Measurements from ENCODE around the gene ATP1A3. TPM values are rescaled to one million over a fixed set of nuclear protein-coding genes. Genes with fewer than 3 reads are reported as not detected.

ATP1A3 gene
- total RNA-seq, 2 donors from 2014 or later = 2.2 to 4.9 TPM

GRCh38 chr19:41924151-41925145 lies 69.6 kb downstream of the ATP1A3 start:
- peaks cover 17% of the 10 kb centered on the region for H3K36me3 Mint-ChIP-seq (ENCODE audit: low read depth)
- H3K27ac Mint-ChIP-seq = no peak overlapping the region
- H3K4me1 Mint-ChIP-seq = peaks cover 24% of the 10 kb centered on the region
- no peak for DNase-seq
- ATAC-seq = no peak
- peak overlapping the region; percentile 25 for H3K4me3 Mint-ChIP-seq
- H3K27me3 Mint-ChIP-seq = peaks cover 19% of the 10 kb centered on the region
- H3K9me3 ChIP-seq (ENCODE audit: control insufficient read depth, low read length, poor library complexity, severe bottlenecking) = no peaks in the 10 kb centered on the region

DNA sequence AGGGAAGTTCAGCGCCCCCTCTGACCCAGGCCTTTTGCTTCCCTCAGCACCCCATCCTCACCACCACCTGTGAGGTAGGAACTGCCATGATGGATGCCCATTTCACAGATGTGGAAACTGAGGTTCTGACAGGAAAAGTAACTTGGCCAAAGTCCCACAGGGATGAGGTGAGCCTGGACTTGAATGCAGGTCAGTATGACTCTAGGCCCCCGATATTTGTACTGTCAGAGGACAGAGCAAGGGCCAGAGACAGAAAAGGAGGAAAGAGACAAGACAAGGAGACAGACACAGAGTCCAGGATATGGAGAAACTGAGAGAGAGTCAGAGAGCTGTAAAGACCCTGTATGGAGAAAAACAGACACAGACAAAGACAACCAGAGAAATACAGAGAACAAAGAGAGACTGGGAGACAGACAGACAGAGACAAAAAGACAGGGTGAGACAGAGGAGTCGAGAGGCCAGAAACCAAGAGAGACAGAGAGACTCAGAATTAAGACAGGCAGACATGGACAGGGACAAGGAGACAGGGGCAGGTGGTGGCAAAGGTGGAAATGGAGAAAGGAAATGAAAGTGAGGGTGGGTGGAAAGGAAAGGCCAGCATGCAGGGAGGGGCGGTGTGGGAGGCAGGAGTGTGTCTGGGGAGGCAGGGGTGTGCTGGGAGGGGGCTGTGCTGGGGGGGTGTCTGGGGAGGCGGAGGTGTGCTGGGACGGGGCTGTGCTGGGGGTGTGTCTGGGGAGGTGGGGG lies 70.8 kb downstream of the ATP1A3 start:
- Mint-ChIP-seq H3K27me3 (peaks cover 19% of the 10 kb centered on the region), H3K36me3 (ENCODE audit: low read depth) (peaks cover 12% of the 10 kb centered on the region), H3K4me3 (peak overlapping the region; percentile 67), H3K27ac (peak overlapping the region; percentile 43), H3K4me1 (peaks cover 16% of the 10 kb centered on the region)
- H3K9me3 ChIP-seq (ENCODE audit: control insufficient read depth, low read length, poor library complexity, severe bottlenecking) = no peaks in the 10 kb centered on the region
- no peak for ATAC-seq
- no peak for DNase-seq

DNA sequence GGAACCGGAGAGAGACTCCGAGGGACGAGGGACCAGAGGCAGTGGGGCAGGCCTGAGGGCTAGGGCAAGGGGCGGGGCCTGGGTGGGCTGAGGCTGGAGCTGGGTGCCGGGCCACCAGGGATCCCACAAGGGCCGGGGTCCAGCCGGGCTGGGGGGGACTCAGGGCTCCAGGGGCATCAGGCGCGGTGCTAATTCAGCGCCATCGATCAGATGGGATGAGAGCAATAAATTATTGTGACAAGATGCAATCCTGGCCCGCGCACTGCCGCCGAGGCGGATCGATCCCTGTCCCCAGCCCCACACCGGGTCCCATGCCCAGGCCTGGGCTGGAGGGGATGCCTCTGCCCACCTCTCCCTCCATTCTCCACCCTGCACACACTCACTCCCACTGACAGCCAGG lies 71.4 kb downstream of the ATP1A3 start:
- Mint-ChIP-seq H3K27ac (no peak overlapping the region), H3K36me3 (ENCODE audit: low read depth) (peaks cover 12% of the 10 kb centered on the region), H3K4me3 (no peak overlapping the region), H3K27me3 (peaks cover 19% of the 10 kb centered on the region), H3K4me1 (peaks cover 16% of the 10 kb centered on the region)
- H3K9me3 ChIP-seq (ENCODE audit: control insufficient read depth, low read length, poor library complexity, severe bottlenecking) = no peaks in the 10 kb centered on the region
- ATAC-seq = no peak
- DNase-seq = no peak

- peaks cover 16% of the 10 kb centered on the region for H3K4me1 Mint-ChIP-seq
- ATAC-seq (no peak), DNase-seq (no peak)
- H3K36me3 Mint-ChIP-seq (ENCODE audit: low read depth) = peaks cover 12% of the 10 kb centered on the region
- no peak overlapping the region for H3K27ac Mint-ChIP-seq
- no peaks in the 10 kb centered on the region for H3K9me3 ChIP-seq (ENCODE audit: control insufficient read depth, low read length, poor library complexity, severe bottlenecking)
- H3K27me3 Mint-ChIP-seq = peaks cover 19% of the 10 kb centered on the region
- H3K4me3 Mint-ChIP-seq = no peak overlapping the region
Observed at GRCh38 chr19:41921577-41922576, 72.2 kb downstream of the ATP1A3 start.

DNA sequence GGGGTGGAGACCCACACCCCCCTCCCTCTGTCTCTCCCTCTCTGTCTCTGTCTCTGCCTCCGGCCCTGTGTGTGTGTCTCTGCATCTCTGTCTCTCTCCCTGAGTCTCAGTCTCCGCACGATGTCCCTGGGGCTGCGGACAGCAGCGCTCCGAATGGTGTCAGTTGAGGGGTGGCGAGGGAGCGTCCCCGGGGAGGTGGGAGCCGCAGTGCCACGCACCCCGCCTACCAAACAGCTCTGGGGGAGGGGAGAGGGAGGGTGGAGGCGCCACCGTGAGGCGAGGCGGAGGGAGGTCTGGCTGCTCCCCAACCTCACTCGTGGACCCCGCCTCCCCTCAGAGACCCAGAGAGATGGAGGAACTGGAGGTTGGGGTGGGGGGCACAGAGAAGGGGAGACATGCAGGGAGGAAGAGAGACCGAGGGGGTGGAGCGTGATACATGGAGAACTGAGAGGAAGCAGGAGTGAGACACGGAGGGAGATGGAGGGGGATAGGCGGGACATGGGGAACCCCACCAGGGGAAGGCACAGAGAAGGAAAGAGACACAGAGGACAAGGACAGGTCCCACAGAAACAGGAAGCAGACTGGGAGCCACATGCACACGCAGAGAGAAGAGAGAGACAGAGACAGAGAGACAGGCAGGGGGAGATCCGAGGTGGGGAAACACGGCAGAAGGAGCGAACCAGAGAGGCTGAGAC lies 73.0 kb downstream of the ATP1A3 start:
- Mint-ChIP-seq H3K4me1 (peaks cover 16% of the 10 kb centered on the region), H3K36me3 (ENCODE audit: low read depth) (peaks cover 12% of the 10 kb centered on the region), H3K4me3 (no peak overlapping the region), H3K27me3 (peaks cover 19% of the 10 kb centered on the region), H3K27ac (peak overlapping the region; percentile 53)
- no peaks in the 10 kb centered on the region for H3K9me3 ChIP-seq (ENCODE audit: control insufficient read depth, low read length, poor library complexity, severe bottlenecking)
- ATAC-seq = no peak
- DNase-seq = no peak

DNA sequence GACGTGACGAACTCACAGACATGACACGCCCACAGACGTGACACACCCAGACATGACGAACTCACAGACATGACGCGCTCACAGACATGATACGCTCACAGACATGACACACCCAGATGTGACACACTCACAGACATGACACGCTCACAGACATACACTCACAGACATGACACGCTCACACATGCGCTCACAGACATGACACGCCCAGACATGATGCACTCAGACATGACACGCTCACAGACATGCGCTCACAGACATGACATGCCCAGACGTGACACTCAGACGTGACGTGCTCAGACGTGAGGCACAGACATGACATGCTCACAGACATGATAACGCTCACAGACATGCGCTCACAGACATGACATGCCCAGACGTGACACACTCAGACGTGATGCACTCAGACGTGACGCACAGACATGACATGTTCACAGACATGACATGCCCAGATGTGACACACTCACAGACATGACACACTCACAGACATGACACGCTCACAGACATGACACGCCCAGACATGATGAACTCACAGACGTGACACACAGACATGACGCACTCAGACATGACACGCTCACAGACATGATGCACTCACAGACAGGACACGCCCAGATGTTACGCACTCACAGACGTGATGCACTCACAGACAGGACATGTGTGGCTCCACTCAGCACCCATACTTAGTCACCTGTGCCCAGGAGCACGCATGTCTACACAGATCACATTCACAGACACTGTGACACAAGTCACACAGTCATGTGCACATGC lies 73.9 kb downstream of the ATP1A3 start:
- no peaks in the 10 kb centered on the region for H3K9me3 ChIP-seq (ENCODE audit: control insufficient read depth, low read length, poor library complexity, severe bottlenecking)
- peaks cover 16% of the 10 kb centered on the region for H3K4me1 Mint-ChIP-seq
- peaks cover 12% of the 10 kb centered on the region for H3K36me3 Mint-ChIP-seq (ENCODE audit: low read depth)
- peaks cover 19% of the 10 kb centered on the region for H3K27me3 Mint-ChIP-seq
- ATAC-seq = no peak
- no peak for DNase-seq
- H3K27ac Mint-ChIP-seq = peak overlapping the region; percentile 53
- no peak overlapping the region for H3K4me3 Mint-ChIP-seq

- Mint-ChIP-seq H3K4me3 (no peak overlapping the region), H3K36me3 (ENCODE audit: low read depth) (peaks cover 15% of the 10 kb centered on the region), H3K27me3 (peaks cover 19% of the 10 kb centered on the region), H3K27ac (no peak overlapping the region), H3K4me1 (peaks cover 23% of the 10 kb centered on the region)
- DNase-seq (no peak), ATAC-seq (no peak)
- no peaks in the 10 kb centered on the region for H3K9me3 ChIP-seq (ENCODE audit: control insufficient read depth, low read length, poor library complexity, severe bottlenecking)
Observed at GRCh38 chr19:41918653-41919244, 75.3 kb downstream of the ATP1A3 start.

GRCh38 chr19:41918095-41918494 lies 75.9 kb downstream of the ATP1A3 start:
- Mint-ChIP-seq H3K27ac (no peak overlapping the region), H3K36me3 (ENCODE audit: low read depth) (peaks cover 12% of the 10 kb centered on the region), H3K4me1 (peaks cover 23% of the 10 kb centered on the region), H3K27me3 (peaks cover 15% of the 10 kb centered on the region), H3K4me3 (no peak overlapping the region)
- DNase-seq (no peak), ATAC-seq (no peak)
- H3K9me3 ChIP-seq (ENCODE audit: control insufficient read depth, low read length, poor library complexity, severe bottlenecking) = no peaks in the 10 kb centered on the region

- ATAC-seq = no peak
Observed at GRCh38 chr19:41917676-41918075, 76.4 kb downstream of the ATP1A3 start.

More at GRCh38 chr19:41917676-41918075, 76.4 kb downstream of the ATP1A3 start:
- peaks cover 21% of the 10 kb centered on the region for H3K4me1 Mint-ChIP-seq
- H3K27me3 Mint-ChIP-seq = peaks cover 11% of the 10 kb centered on the region
- no peak overlapping the region for H3K4me3 Mint-ChIP-seq
- no peaks in the 10 kb centered on the region for H3K9me3 ChIP-seq (ENCODE audit: control insufficient read depth, low read length, poor library complexity, severe bottlenecking)
- H3K36me3 Mint-ChIP-seq (ENCODE audit: low read depth) = peaks cover 11% of the 10 kb centered on the region
- DNase-seq = no peak
- H3K27ac Mint-ChIP-seq = no peak overlapping the region
